OCI-LY1 (cell line): Measurements from ENCODE around the gene DCAF16.

ENCODE experiments used
- EZH2 ChIP-seq: fragments of 200-600 bp; sonication (generic), shearing (Covaris generic); IDR thresholded peaks from 2 replicates; pipeline ENCODE4 v1.8.0; 2017; ENCODE audit warnings: borderline replicate concordance, mixed run types, mild to moderate bottlenecking, antibody characterized with exemption, low read length, moderate library complexity, mixed read lengths
- TF ChIP-seq, protein P1 (sequence below): fragments of 200-600 bp; sonication (generic), shearing (Covaris generic); IDR thresholded peaks from 2 replicates; pipeline ENCODE4 v1.5.1; 2017; ENCODE audit warnings: mild to moderate bottlenecking, antibody characterized with exemption, low read length, moderate library complexity, mixed read lengths

DNA sequence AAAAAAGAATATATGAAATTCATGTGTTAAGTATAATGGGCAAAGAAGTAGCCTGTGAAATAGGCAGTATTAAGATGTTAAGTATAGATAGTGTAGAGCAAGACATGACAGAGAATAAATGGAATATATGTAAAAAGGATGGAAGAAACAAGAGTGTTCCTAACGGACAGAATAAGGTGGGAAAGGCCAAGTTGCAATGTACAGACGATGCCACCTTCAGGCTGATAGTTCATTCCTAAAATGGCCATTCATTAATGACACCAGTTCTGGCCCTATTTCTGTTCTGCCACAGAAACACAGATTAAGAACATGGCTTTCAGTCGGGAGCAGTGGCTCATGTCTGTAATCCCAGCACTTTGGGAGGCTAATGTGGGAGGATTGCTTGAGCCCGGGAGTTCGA lies 24.7 kb downstream of the DCAF16 start:
- TF ChIP-seq, protein P1, sequence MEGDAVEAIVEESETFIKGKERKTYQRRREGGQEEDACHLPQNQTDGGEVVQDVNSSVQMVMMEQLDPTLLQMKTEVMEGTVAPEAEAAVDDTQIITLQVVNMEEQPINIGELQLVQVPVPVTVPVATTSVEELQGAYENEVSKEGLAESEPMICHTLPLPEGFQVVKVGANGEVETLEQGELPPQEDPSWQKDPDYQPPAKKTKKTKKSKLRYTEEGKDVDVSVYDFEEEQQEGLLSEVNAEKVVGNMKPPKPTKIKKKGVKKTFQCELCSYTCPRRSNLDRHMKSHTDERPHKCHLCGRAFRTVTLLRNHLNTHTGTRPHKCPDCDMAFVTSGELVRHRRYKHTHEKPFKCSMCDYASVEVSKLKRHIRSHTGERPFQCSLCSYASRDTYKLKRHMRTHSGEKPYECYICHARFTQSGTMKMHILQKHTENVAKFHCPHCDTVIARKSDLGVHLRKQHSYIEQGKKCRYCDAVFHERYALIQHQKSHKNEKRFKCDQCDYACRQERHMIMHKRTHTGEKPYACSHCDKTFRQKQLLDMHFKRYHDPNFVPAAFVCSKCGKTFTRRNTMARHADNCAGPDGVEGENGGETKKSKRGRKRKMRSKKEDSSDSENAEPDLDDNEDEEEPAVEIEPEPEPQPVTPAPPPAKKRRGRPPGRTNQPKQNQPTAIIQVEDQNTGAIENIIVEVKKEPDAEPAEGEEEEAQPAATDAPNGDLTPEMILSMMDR, result no peak
- TF ChIP-seq EZH2, result no peak
